DND-41 (cell line): ENCODE measurements around the gene SMC1A.

Experiments used
- EZH2 ChIP-seq: IDR thresholded peaks from 3 replicates; pipeline ENCODE4 v1.6.1; 2012; ENCODE audit warnings: borderline replicate concordance, low read depth, mild to moderate bottlenecking, moderate library complexity, low read length, inconsistent platforms; ENCODE audit not compliant: severe bottlenecking
- TF ChIP-seq, protein P1 (sequence below): IDR thresholded peaks from 2 replicates; pipeline ENCODE4 v1.5.1; 2012; ENCODE audit warnings: borderline replicate concordance, low read length, moderate library complexity, mild to moderate bottlenecking; ENCODE audit not compliant: poor library complexity, severe bottlenecking; ENCODE audit errors: extremely low read depth

- TF ChIP-seq, protein P1, sequence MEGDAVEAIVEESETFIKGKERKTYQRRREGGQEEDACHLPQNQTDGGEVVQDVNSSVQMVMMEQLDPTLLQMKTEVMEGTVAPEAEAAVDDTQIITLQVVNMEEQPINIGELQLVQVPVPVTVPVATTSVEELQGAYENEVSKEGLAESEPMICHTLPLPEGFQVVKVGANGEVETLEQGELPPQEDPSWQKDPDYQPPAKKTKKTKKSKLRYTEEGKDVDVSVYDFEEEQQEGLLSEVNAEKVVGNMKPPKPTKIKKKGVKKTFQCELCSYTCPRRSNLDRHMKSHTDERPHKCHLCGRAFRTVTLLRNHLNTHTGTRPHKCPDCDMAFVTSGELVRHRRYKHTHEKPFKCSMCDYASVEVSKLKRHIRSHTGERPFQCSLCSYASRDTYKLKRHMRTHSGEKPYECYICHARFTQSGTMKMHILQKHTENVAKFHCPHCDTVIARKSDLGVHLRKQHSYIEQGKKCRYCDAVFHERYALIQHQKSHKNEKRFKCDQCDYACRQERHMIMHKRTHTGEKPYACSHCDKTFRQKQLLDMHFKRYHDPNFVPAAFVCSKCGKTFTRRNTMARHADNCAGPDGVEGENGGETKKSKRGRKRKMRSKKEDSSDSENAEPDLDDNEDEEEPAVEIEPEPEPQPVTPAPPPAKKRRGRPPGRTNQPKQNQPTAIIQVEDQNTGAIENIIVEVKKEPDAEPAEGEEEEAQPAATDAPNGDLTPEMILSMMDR, result no peak
- no peak for TF ChIP-seq EZH2
These were observed 48.1 kb downstream of the SMC1A start for GRCh38 chrX:53374222-53374820.
